ENCODE measurements around the gene ALG13. TPM values are rescaled to one million over a fixed set of nuclear protein-coding genes. Genes with fewer than 3 reads are reported as not detected.

The ALG13 gene
- total RNA-seq (2022; extraction: Qiagen RNA extraction): 52.1 to 62.2 TPM (median 53.3 TPM) in 5 replicates

GRCh38 chrX:111680988-111681779 is at the start of gene ALG13:
Gene ALG13, plus strand, starts transcription at chrX:111681170. Its CDS starts 49 bp downstream, at chrX:111681219.

Other genes with a start within 250 kb of the ALG13 start
- not detected in 5 replicates for gene SERTM2, start 169.5 kb upstream of the ALG13 start, total RNA-seq (2022; extraction: Qiagen RNA extraction)
- not detected in 5 replicates for gene TRPC5OS, start 195.0 kb downstream of the ALG13 start, total RNA-seq (2022; extraction: Qiagen RNA extraction)